ENCODE data around the gene IFT27.

The IFT27 gene

DNA sequence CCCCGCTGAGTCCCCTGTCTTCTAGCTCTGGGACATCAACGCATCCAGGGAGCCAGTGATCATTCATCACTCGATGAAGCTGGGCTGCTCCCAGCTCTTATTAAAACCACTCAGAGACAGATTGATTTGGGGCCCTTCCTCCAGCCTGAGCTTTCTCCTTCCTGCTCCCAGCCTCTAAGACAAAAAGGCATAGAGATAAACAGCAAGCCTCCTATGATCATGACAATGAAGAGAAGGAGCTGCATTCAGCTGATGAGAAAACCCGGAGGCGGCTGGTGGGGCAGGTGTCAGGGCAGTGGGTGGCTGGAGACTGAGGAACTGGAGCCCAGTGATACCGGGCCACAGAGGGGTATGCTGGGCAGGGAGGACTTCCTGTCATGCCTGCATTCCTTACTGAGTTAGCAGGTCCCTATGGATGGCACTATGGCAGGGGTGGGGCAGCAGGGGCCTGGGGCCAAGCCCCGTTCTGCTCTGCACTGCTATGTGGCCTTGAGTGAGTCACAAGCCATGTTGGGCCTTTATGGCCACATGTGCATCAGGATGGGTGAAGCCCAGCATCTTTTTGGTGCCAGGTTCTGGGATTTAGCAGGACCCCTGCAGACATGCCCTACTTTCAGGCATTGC is 20.7 kb upstream of the IFT27 start:
- Histone ChIP-seq H3K18ac (ENCODE audit: low read length) (no peak overlapping the region), H3K9me3 (replicated peaks in 1 of 2; ENCODE audit: control insufficient read depth in 2 of 2, insufficient read depth in 1 of 2, low read depth in 1 of 2, low read length in 2 of 2) (no peaks in the 10 kb centered on the region), H3K4me3 (ENCODE audit: low read length in 2 of 2) (peak overlapping the region in 1 of 2 donors; percentile 3), H2BK12ac (ENCODE audit: low read length) (no peak overlapping the region), H3K27me3 (ENCODE audit: control insufficient read depth in 3 of 3, insufficient read depth in 3 of 3, low read depth in 1 of 3, low read length in 3 of 3) (peaks cover 0 to 8% (median 0%) of the 10 kb centered on the region in 3 experiments), H3K4ac (ENCODE audit: low read length) (no peak overlapping the region), H3K27ac (replicated peaks; ENCODE audit: low read length) (no peak overlapping the region), H2AFZ (ENCODE audit: low read length) (peak overlapping the region; percentile 55), H4K8ac (ENCODE audit: low read depth, low read length) (no peak overlapping the region), H3K9ac (ENCODE audit: low read depth, low read length, poor library complexity) (no peak overlapping the region), H3K23ac (ENCODE audit: low read depth, low read length, poor library complexity) (no peak overlapping the region), H2BK5ac (ENCODE audit: low read length) (no peak overlapping the region), H2AK5ac (ENCODE audit: low read depth, low read length) (no peak overlapping the region), H3K79me1 (ENCODE audit: low read depth, low read length) (no peaks in the 10 kb centered on the region), H2BK15ac (ENCODE audit: low read length) (no peak overlapping the region), H4K91ac (ENCODE audit: low read depth, low read length, poor library complexity) (no peak overlapping the region), H3K4me2 (ENCODE audit: insufficient read depth, low read length, poor library complexity, severe bottlenecking) (no peak overlapping the region), H3K4me1 (ENCODE audit: control insufficient read depth in 2 of 2, insufficient read depth in 1 of 2, low read depth in 1 of 2, low read length in 2 of 2) (peaks cover 24 to 45% of the 10 kb centered on the region in 2 donors), H2BK120ac (ENCODE audit: low read depth, low read length) (no peak overlapping the region), H3K36me3 (replicated peaks in 1 of 2; ENCODE audit: control insufficient read depth in 2 of 2, insufficient read depth in 2 of 2, low read length in 2 of 2) (no peaks in the 10 kb centered on the region), H3K14ac (ENCODE audit: low read length) (no peak overlapping the region)
- DNase-seq (ENCODE audit: low spot score) = no peak
- no CpG with 5 or more reads among the region's 7 CpGs for WGBS, 2 donors (ENCODE audit: extremely low coverage in 2 of 2, insufficient read length in 2 of 2, insufficient replicate concordance in 1 of 2)

GRCh38 chr22:36795633-36796032 is 19.7 kb upstream of the IFT27 start:
- DNase-seq (ENCODE audit: low spot score) = no peak
- Histone ChIP-seq H2BK120ac (ENCODE audit: low read depth, low read length) (no peak overlapping the region), H3K18ac (ENCODE audit: low read length) (peak overlapping the region; percentile 25), H3K27me3 (ENCODE audit: control insufficient read depth in 3 of 3, insufficient read depth in 3 of 3, low read depth in 1 of 3, low read length in 3 of 3) (peaks cover 0 to 7% (median 0%) of the 10 kb centered on the region in 3 experiments), H3K9me3 (replicated peaks in 1 of 2; ENCODE audit: control insufficient read depth in 2 of 2, insufficient read depth in 1 of 2, low read depth in 1 of 2, low read length in 2 of 2) (no peaks in the 10 kb centered on the region), H3K14ac (ENCODE audit: low read length) (no peak overlapping the region), H2BK5ac (ENCODE audit: low read length) (no peak overlapping the region), H2BK12ac (ENCODE audit: low read length) (no peak overlapping the region), H3K4me1 (ENCODE audit: control insufficient read depth in 2 of 2, insufficient read depth in 1 of 2, low read depth in 1 of 2, low read length in 2 of 2) (peaks cover 24 to 45% of the 10 kb centered on the region in 2 donors), H2AFZ (ENCODE audit: low read length) (no peak overlapping the region), H2BK15ac (ENCODE audit: low read length) (no peak overlapping the region), H3K27ac (replicated peaks; ENCODE audit: low read length) (no peak overlapping the region), H2AK5ac (ENCODE audit: low read depth, low read length) (no peak overlapping the region), H4K8ac (ENCODE audit: low read depth, low read length) (no peak overlapping the region), H3K4ac (ENCODE audit: low read length) (no peak overlapping the region), H3K23ac (ENCODE audit: low read depth, low read length, poor library complexity) (no peak overlapping the region), H4K91ac (ENCODE audit: low read depth, low read length, poor library complexity) (no peak overlapping the region), H3K79me1 (ENCODE audit: low read depth, low read length) (no peaks in the 10 kb centered on the region), H3K4me2 (ENCODE audit: insufficient read depth, low read length, poor library complexity, severe bottlenecking) (no peak overlapping the region), H3K9ac (ENCODE audit: low read depth, low read length, poor library complexity) (no peak overlapping the region), H3K4me3 (ENCODE audit: low read length in 2 of 2) (no peak overlapping the region), H3K36me3 (replicated peaks in 1 of 2; ENCODE audit: control insufficient read depth in 2 of 2, insufficient read depth in 2 of 2, low read length in 2 of 2) (no peaks in the 10 kb centered on the region)
- WGBS, 2 donors (ENCODE audit: extremely low coverage in 2 of 2, insufficient read length in 2 of 2, insufficient replicate concordance in 1 of 2) = no CpG with 5 or more reads among the region's 7 CpGs

- Histone ChIP-seq H2BK12ac (ENCODE audit: low read length) (no peak overlapping the region), H4K91ac (ENCODE audit: low read depth, low read length, poor library complexity) (no peak overlapping the region), H3K18ac (ENCODE audit: low read length) (peak overlapping the region; percentile 84), H3K9ac (ENCODE audit: low read depth, low read length, poor library complexity) (no peak overlapping the region), H3K27ac (replicated peaks; ENCODE audit: low read length) (no peak overlapping the region), H4K8ac (ENCODE audit: low read depth, low read length) (peak overlapping the region; percentile 93), H2BK120ac (ENCODE audit: low read depth, low read length) (no peak overlapping the region), H2BK15ac (ENCODE audit: low read length) (no peak overlapping the region), H3K9me3 (replicated peaks in 1 of 2; ENCODE audit: control insufficient read depth in 2 of 2, insufficient read depth in 1 of 2, low read depth in 1 of 2, low read length in 2 of 2) (no peaks in the 10 kb centered on the region), H3K36me3 (replicated peaks in 1 of 2; ENCODE audit: control insufficient read depth in 2 of 2, insufficient read depth in 2 of 2, low read length in 2 of 2) (no peaks in the 10 kb centered on the region), H3K14ac (ENCODE audit: low read length) (no peak overlapping the region), H3K4ac (ENCODE audit: low read length) (peak overlapping the region; percentile 38), H3K23ac (ENCODE audit: low read depth, low read length, poor library complexity) (no peak overlapping the region), H2BK5ac (ENCODE audit: low read length) (no peak overlapping the region), H3K4me1 (ENCODE audit: control insufficient read depth in 2 of 2, insufficient read depth in 1 of 2, low read depth in 1 of 2, low read length in 2 of 2) (peaks cover 0 to 22% of the 10 kb centered on the region in 2 donors), H3K4me3 (ENCODE audit: low read length in 2 of 2) (no peak overlapping the region), H3K27me3 (ENCODE audit: control insufficient read depth in 3 of 3, insufficient read depth in 3 of 3, low read depth in 1 of 3, low read length in 3 of 3) (peaks cover 0 to 4% (median 0%) of the 10 kb centered on the region in 3 experiments), H2AK5ac (ENCODE audit: low read depth, low read length) (no peak overlapping the region), H2AFZ (ENCODE audit: low read length) (no peak overlapping the region), H3K79me1 (ENCODE audit: low read depth, low read length) (no peaks in the 10 kb centered on the region), H3K4me2 (ENCODE audit: insufficient read depth, low read length, poor library complexity, severe bottlenecking) (no peak overlapping the region)
- no peak for DNase-seq (ENCODE audit: low spot score)
- WGBS, 2 donors (ENCODE audit: extremely low coverage in 2 of 2, insufficient read length in 2 of 2, insufficient replicate concordance in 1 of 2) = no CpG with 5 or more reads among the region's 7 CpGs
Measured at GRCh38 chr22:36790648-36791047, 14.7 kb upstream of the IFT27 start.

GRCh38 chr22:36787204-36787988 is 11.5 kb upstream of the IFT27 start:
- Histone ChIP-seq H4K8ac (ENCODE audit: low read depth, low read length) (no peak overlapping the region), H2BK12ac (ENCODE audit: low read length) (no peak overlapping the region), H2BK15ac (ENCODE audit: low read length) (no peak overlapping the region), H3K9ac (ENCODE audit: low read depth, low read length, poor library complexity) (no peak overlapping the region), H3K27me3 (ENCODE audit: control insufficient read depth in 3 of 3, insufficient read depth in 3 of 3, low read depth in 1 of 3, low read length in 3 of 3) (peaks cover 0 to 7% (median 0%) of the 10 kb centered on the region in 3 experiments), H3K4me3 (ENCODE audit: low read length in 2 of 2) (no peak overlapping the region), H2AFZ (ENCODE audit: low read length) (peak overlapping the region; percentile 66), H3K4me1 (ENCODE audit: control insufficient read depth in 2 of 2, insufficient read depth in 1 of 2, low read depth in 1 of 2, low read length in 2 of 2) (peaks cover 0 to 11% of the 10 kb centered on the region in 2 donors), H3K79me1 (ENCODE audit: low read depth, low read length) (no peaks in the 10 kb centered on the region), H3K4me2 (ENCODE audit: insufficient read depth, low read length, poor library complexity, severe bottlenecking) (no peak overlapping the region), H3K14ac (ENCODE audit: low read length) (no peak overlapping the region), H3K27ac (replicated peaks; ENCODE audit: low read length) (no peak overlapping the region), H3K18ac (ENCODE audit: low read length) (peak overlapping the region; percentile 49), H2BK5ac (ENCODE audit: low read length) (no peak overlapping the region), H4K91ac (ENCODE audit: low read depth, low read length, poor library complexity) (no peak overlapping the region), H3K23ac (ENCODE audit: low read depth, low read length, poor library complexity) (no peak overlapping the region), H3K36me3 (replicated peaks in 1 of 2; ENCODE audit: control insufficient read depth in 2 of 2, insufficient read depth in 2 of 2, low read length in 2 of 2) (no peaks in the 10 kb centered on the region), H2AK5ac (ENCODE audit: low read depth, low read length) (no peak overlapping the region), H2BK120ac (ENCODE audit: low read depth, low read length) (no peak overlapping the region), H3K4ac (ENCODE audit: low read length) (no peak overlapping the region), H3K9me3 (replicated peaks in 1 of 2; ENCODE audit: control insufficient read depth in 2 of 2, insufficient read depth in 1 of 2, low read depth in 1 of 2, low read length in 2 of 2) (no peaks in the 10 kb centered on the region)
- no peak for DNase-seq (ENCODE audit: low spot score)
- no CpG with 5 or more reads among the region's 17 CpGs for WGBS, 2 donors (ENCODE audit: extremely low coverage in 2 of 2, insufficient read length in 2 of 2, insufficient replicate concordance in 1 of 2)
